ENCODE results near the gene PIGZ. TPM values are rescaled to one million over a fixed set of nuclear protein-coding genes. Genes with fewer than 3 reads are reported as not detected.

The PIGZ gene
- total and polyA plus RNA-seq, 9 of the 15 experiments (the other 6 are each of a cell fraction or from before 2014, with no cell fraction given): 0.15 to 1.8 (median 0.76) TPM

- no peak overlapping the region for H2AFZ ChIP-seq (ENCODE audit: low read depth, low read length)
- intact Hi-C loops (cut with micrococcal nuclease): no loop called here
- peak overlapping the region in 1 of 2 experiments; percentile 57; a peak in 2 of 4 replicates for H3K9ac ChIP-seq (ENCODE audit: insufficient read depth in 1 of 2, low read depth in 2 of 2, low read length in 2 of 2)
- H4K20me1 ChIP-seq (replicated peaks; ENCODE audit: control insufficient read depth, insufficient read depth, low read length): no peaks in the 10 kb centered on the region
- in situ Hi-C loops (cut with MboI): loop anchor here (25.0 kb wide), 1 partner anchor 515 kb away; no protein-coding TSS in a partner anchor
- H3K4me2 ChIP-seq (ENCODE audit: insufficient read depth, low read length): no peak overlapping the region
- no peak for ATAC-seq
- BruUV-seq (replicated peaks): no TSS peak
- FAIRE-seq: no peak
- peaks cover 0 to 24% of the 10 kb centered on the region in 2 experiments; a peak in 2 of 5 replicates for H3K4me1 ChIP-seq (replicated peaks in 1 of 2; ENCODE audit: control insufficient read depth in 2 of 2, insufficient read depth in 2 of 2, low read length in 2 of 2)
- no peaks in the 10 kb centered on the region for H3K9me1 ChIP-seq (ENCODE audit: control insufficient read depth, insufficient read depth, low read length)
- 59% methylated on average over 12 of the region's 15 CpGs for WGBS (ENCODE audit: insufficient coverage, low coverage, missing lambda C conversion rate)
- TF ChIP-seq SMC3 (conservative IDR thresholded peaks at IDR 0.05; ENCODE audit: insufficient read depth, low read depth, low read length) (no peak), ZNF311 (CRISPR knock-in tag; IDR thresholded peaks at IDR 0.05) (no peak), SETDB1 (IDR thresholded peaks at IDR 0.05; ENCODE audit: low read length) (no peak), ZNF3 (CRISPR knock-in tag; IDR thresholded peaks at IDR 0.05) (no peak), ZNF785 (CRISPR knock-in tag; IDR thresholded peaks at IDR 0.05) (no peak), ZNF830 (CRISPR knock-in tag; IDR thresholded peaks at IDR 0.05) (no peak), ZNF232 (CRISPR knock-in tag; IDR thresholded peaks at IDR 0.05) (no peak), CBX2 (IDR thresholded peaks at IDR 0.05; ENCODE audit: insufficient read depth, low read length, poor library complexity, severe bottlenecking) (no peak), SAFB2 (IDR thresholded peaks at IDR 0.05; ENCODE audit: borderline replicate concordance, low read depth, low read length, severe bottlenecking) (no peak), ZNF143 (CRISPR knock-in tag; IDR thresholded peaks at IDR 0.05) (no peak), RBM25 (IDR thresholded peaks at IDR 0.05; ENCODE audit: low read depth, low read length, severe bottlenecking) (no peak)
- TF ChIP-seq, protein P1, sequence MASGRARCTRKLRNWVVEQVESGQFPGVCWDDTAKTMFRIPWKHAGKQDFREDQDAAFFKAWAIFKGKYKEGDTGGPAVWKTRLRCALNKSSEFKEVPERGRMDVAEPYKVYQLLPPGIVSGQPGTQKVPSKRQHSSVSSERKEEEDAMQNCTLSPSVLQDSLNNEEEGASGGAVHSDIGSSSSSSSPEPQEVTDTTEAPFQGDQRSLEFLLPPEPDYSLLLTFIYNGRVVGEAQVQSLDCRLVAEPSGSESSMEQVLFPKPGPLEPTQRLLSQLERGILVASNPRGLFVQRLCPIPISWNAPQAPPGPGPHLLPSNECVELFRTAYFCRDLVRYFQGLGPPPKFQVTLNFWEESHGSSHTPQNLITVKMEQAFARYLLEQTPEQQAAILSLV (tag; IDR thresholded peaks at IDR 0.05): no peak
- TF ChIP-seq, protein P2, sequence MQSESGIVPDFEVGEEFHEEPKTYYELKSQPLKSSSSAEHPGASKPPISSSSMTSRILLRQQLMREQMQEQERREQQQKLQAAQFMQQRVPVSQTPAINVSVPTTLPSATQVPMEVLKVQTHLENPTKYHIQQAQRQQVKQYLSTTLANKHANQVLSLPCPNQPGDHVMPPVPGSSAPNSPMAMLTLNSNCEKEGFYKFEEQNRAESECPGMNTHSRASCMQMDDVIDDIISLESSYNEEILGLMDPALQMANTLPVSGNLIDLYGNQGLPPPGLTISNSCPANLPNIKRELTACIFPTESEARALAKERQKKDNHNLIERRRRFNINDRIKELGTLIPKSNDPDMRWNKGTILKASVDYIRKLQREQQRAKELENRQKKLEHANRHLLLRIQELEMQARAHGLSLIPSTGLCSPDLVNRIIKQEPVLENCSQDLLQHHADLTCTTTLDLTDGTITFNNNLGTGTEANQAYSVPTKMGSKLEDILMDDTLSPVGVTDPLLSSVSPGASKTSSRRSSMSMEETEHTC (IDR thresholded peaks at IDR 0.05): no peak
- TF ChIP-seq, protein P3, sequence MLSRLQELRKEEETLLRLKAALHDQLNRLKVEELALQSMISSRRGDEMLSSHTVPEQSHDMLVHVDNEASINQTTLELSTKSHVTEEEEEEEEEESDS (CRISPR knock-in tag; IDR thresholded peaks at IDR 0.05): no peak
- TF ChIP-seq, protein P4, sequence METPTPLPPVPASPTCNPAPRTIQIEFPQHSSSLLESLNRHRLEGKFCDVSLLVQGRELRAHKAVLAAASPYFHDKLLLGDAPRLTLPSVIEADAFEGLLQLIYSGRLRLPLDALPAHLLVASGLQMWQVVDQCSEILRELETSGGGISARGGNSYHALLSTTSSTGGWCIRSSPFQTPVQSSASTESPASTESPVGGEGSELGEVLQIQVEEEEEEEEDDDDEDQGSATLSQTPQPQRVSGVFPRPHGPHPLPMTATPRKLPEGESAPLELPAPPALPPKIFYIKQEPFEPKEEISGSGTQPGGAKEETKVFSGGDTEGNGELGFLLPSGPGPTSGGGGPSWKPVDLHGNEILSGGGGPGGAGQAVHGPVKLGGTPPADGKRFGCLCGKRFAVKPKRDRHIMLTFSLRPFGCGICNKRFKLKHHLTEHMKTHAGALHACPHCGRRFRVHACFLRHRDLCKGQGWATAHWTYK (CRISPR knock-in tag; IDR thresholded peaks at IDR 0.05): no peak
- no peaks in the 10 kb centered on the region for H3K9me3 ChIP-seq (replicated peaks; ENCODE audit: control insufficient read depth, insufficient read depth, low read depth, low read length)
- no peaks in the 10 kb centered on the region for H3K79me2 ChIP-seq (ENCODE audit: control insufficient read depth, insufficient read depth, low read length)
- POLR2A ChIA-PET: interaction anchor here (0.6 to 1.7 kb wide), 4 partner anchors 27 to 786 kb away, joined by 3 to 4 read pairs (median 3); partner anchors contain the start of gene MELTF
- H3K36me3 ChIP-seq (ENCODE audit: control insufficient read depth, insufficient read depth, low read length): no peaks in the 10 kb centered on the region
- H3K27ac ChIP-seq (ENCODE audit: extremely low read depth, low read depth, low read length): no peak overlapping the region
- CTCF ChIA-PET (ENCODE audit: low intra/inter-chr PET ratio): no interaction called here
- DNase-seq (ENCODE audit: extremely low read depth in 1 of 4, low spot score in 3 of 4): no peak
- no peak overlapping the region for H3K4me3 ChIP-seq
- no peaks in the 10 kb centered on the region for H3K27me3 ChIP-seq (ENCODE audit: control insufficient read depth in 2 of 2, insufficient read depth in 2 of 2, low read length in 2 of 2)
Measured at GRCh38 chr3:196997311-196997710, 28.7 kb upstream of the PIGZ start.
